Measurements from ENCODE around the gene GPR158.

The GPR158 gene

GRCh38 chr10:25492680-25493079 lies 317.9 kb downstream of the GPR158 start:
- TF ChIP-seq ZNF565 (CRISPR knock-in tag; conservative IDR thresholded peaks at IDR 0.05; ENCODE audit: low read depth) (no peak), ZFP3 (CRISPR knock-in tag; IDR thresholded peaks at IDR 0.05) (no peak), TCF4 (CRISPR knock-in tag; IDR thresholded peaks at IDR 0.05; ENCODE audit: borderline replicate concordance) (no peak), GLIS3 (CRISPR knock-in tag; IDR thresholded peaks at IDR 0.05) (no peak), CREB5 (CRISPR knock-in tag; IDR thresholded peaks at IDR 0.05; ENCODE audit: low read depth) (no peak), ZFP30 (CRISPR knock-in tag; IDR thresholded peaks at IDR 0.05) (no peak), TOX (CRISPR knock-in tag; IDR thresholded peaks at IDR 0.05; ENCODE audit: borderline replicate concordance) (no peak), CSDC2 (CRISPR knock-in tag; IDR thresholded peaks at IDR 0.05) (no peak), CSRNP3 (CRISPR knock-in tag; IDR thresholded peaks at IDR 0.05) (no peak), PATZ1 (CRISPR knock-in tag; IDR thresholded peaks at IDR 0.05; ENCODE audit: borderline replicate concordance) (no peak), OSR1 (CRISPR knock-in tag; IDR thresholded peaks at IDR 0.05) (no peak), PPARA (CRISPR knock-in tag; IDR thresholded peaks at IDR 0.05; ENCODE audit: borderline replicate concordance) (no peak), ZC3H10 (CRISPR knock-in tag; IDR thresholded peaks at IDR 0.05) (no peak), RARB (CRISPR knock-in tag; IDR thresholded peaks at IDR 0.05) (no peak), SNAI2 (CRISPR knock-in tag; IDR thresholded peaks at IDR 0.05) (no peak)

GRCh38 chr10:25493122-25493893 lies 318.5 kb downstream of the GPR158 start:
- TF ChIP-seq RARB (CRISPR knock-in tag; IDR thresholded peaks at IDR 0.05): no peak
- TF ChIP-seq PPARA (CRISPR knock-in tag; IDR thresholded peaks at IDR 0.05; ENCODE audit: borderline replicate concordance): no peak
- TF ChIP-seq CREB5 (CRISPR knock-in tag; IDR thresholded peaks at IDR 0.05; ENCODE audit: low read depth): peak; percentile 63; the same call in 1 of the 2 replicates
- peak; percentile 66 for TF ChIP-seq TCF4 (CRISPR knock-in tag; IDR thresholded peaks at IDR 0.05; ENCODE audit: borderline replicate concordance)
- peak; percentile 67; the same call in 1 of the 2 replicates for TF ChIP-seq ESRRG (CRISPR knock-in tag; IDR thresholded peaks at IDR 0.05)
- TF ChIP-seq TOX (CRISPR knock-in tag; IDR thresholded peaks at IDR 0.05; ENCODE audit: borderline replicate concordance): no peak
- TF ChIP-seq ZFP3 (CRISPR knock-in tag; IDR thresholded peaks at IDR 0.05): 0 out of 2 replicates have a peak, but pooled peaks have one; percentile 18
- TF ChIP-seq ISL1 (CRISPR knock-in tag; IDR thresholded peaks at IDR 0.05): peak; percentile 73
- TF ChIP-seq BACH2 (CRISPR knock-in tag; IDR thresholded peaks at IDR 0.05; ENCODE audit: borderline replicate concordance): no peak
- no peak for TF ChIP-seq CSRNP3 (CRISPR knock-in tag; IDR thresholded peaks at IDR 0.05)
- TF ChIP-seq GLIS3 (CRISPR knock-in tag; IDR thresholded peaks at IDR 0.05): no peak
- no peak for TF ChIP-seq SNAI2 (CRISPR knock-in tag; IDR thresholded peaks at IDR 0.05)
- peak; percentile 96 for ATAC-seq

More at GRCh38 chr10:25492680-25493079, 317.9 kb downstream of the GPR158 start:
- no peak for ATAC-seq

- ATAC-seq: no peak
- TF ChIP-seq ARNTL (CRISPR knock-in tag; IDR thresholded peaks at IDR 0.05; ENCODE audit: borderline replicate concordance, low read depth) (no peak), OSR1 (CRISPR knock-in tag; IDR thresholded peaks at IDR 0.05) (no peak), POU6F1 (CRISPR knock-in tag; IDR thresholded peaks at IDR 0.05; ENCODE audit: borderline replicate concordance, low read depth) (no peak), TSHZ2 (CRISPR knock-in tag; IDR thresholded peaks at IDR 0.05) (no peak), SNAI2 (CRISPR knock-in tag; IDR thresholded peaks at IDR 0.05) (no peak), ISL1 (CRISPR knock-in tag; IDR thresholded peaks at IDR 0.05) (no peak), ZNF70 (CRISPR knock-in tag; IDR thresholded peaks at IDR 0.05) (no peak), TCF4 (CRISPR knock-in tag; IDR thresholded peaks at IDR 0.05; ENCODE audit: borderline replicate concordance) (no peak), TOX (CRISPR knock-in tag; IDR thresholded peaks at IDR 0.05; ENCODE audit: borderline replicate concordance) (no peak), CSDC2 (CRISPR knock-in tag; IDR thresholded peaks at IDR 0.05) (no peak), CREB5 (CRISPR knock-in tag; IDR thresholded peaks at IDR 0.05; ENCODE audit: low read depth) (no peak), GLIS3 (CRISPR knock-in tag; IDR thresholded peaks at IDR 0.05) (no peak)
These were observed 322.4 kb downstream of the GPR158 start for GRCh38 chr10:25497246-25497645.
